ENCODE measurements around the gene DDR2. TPM values are rescaled to one million over a fixed set of nuclear protein-coding genes. Genes with fewer than 3 reads are reported as not detected.

DDR2 gene
- total RNA-seq, 2 experiments from 2014 or later, result 0.22 to 0.42 TPM

- Mint-ChIP-seq H3K4me3 (no peak overlapping the region), H3K27ac (no peak overlapping the region), H3K36me3 (ENCODE audit: low read depth) (no peaks in the 10 kb centered on the region), H3K27me3 (peaks cover 8% of the 10 kb centered on the region), H3K4me1 (ENCODE audit: low read depth) (no peaks in the 10 kb centered on the region), H3K9me3 (no peaks in the 10 kb centered on the region)
- TF ChIP-seq CTCF (IDR thresholded peaks at IDR 0.05), result no peak
- Histone ChIP-seq H3K36me3 (ENCODE audit: insufficient read depth, low read length) (no peaks in the 10 kb centered on the region), H3K27ac (ENCODE audit: low read depth in 1 of 2, low read length in 2 of 2) (no peak overlapping the region), H3K9me3 (ENCODE audit: control insufficient read depth in 1 of 2, insufficient read depth in 1 of 2, low read length in 2 of 2) (peaks cover 0 to 3% of the 10 kb centered on the region in 2 experiments), H3K27me3 (ENCODE audit: control insufficient read depth in 1 of 2, insufficient read depth in 2 of 2, low read length in 2 of 2) (no peaks in the 10 kb centered on the region), H3K4me1 (ENCODE audit: insufficient read depth, low read length) (no peaks in the 10 kb centered on the region), H3K4me3 (ENCODE audit: low read length) (no peak overlapping the region)
- POLR2A ChIA-PET, result no interaction called here
- DNase-seq, result no peak
- ATAC-seq (ENCODE audit: poor library complexity), result no peak
- CTCF ChIA-PET, result no interaction called here
- intact Hi-C loops (cut with DNase I, micrococcal nuclease), result no loop called here
Measured at GRCh38 chr1:162696286-162696862, 64.1 kb downstream of the DDR2 start.

DNA sequence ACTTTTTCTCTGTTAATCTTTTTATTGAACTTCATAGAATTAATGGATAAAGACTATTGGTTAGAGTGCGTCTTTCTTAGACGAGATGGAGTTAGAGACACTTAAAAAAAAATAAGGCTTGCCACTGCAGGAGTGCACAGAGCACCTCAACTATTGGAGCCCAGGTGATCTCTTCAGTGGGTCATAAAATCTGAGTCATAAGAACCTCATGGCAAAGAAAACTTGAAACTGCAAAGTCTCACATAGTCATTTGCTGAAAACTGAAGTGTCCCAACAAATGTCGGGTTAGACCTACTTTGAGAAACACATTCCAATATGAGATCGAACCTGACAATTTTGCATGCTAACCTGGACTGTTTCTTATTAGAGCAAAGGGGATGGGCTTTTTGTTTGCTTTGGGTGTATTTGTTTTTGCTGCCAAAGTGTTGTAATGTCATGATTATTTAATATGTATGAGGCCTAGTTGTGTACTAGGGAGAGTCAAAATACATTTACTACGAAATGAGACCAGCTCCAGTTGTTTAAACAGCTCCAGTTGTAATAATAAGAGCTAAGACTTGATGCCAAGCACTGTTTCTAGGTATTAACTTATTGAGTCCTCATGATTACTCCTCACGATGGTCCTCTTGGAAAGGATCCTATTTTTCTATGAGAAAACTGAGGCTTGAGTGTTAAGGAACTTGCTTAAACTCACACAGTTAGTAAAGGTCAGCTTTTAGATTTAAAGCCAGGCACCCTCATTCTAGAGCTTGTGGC is 65.1 kb downstream of the DDR2 start:
- no peak for DNase-seq
- Histone ChIP-seq H3K27ac (ENCODE audit: low read depth in 1 of 2, low read length in 2 of 2) (no peak overlapping the region), H3K4me1 (ENCODE audit: insufficient read depth, low read length) (no peaks in the 10 kb centered on the region), H3K36me3 (ENCODE audit: insufficient read depth, low read length) (no peaks in the 10 kb centered on the region), H3K9me3 (ENCODE audit: control insufficient read depth in 1 of 2, insufficient read depth in 1 of 2, low read length in 2 of 2) (peaks cover 0 to 3% of the 10 kb centered on the region in 2 experiments), H3K27me3 (ENCODE audit: control insufficient read depth in 1 of 2, insufficient read depth in 2 of 2, low read length in 2 of 2) (no peaks in the 10 kb centered on the region), H3K4me3 (ENCODE audit: low read length) (no peak overlapping the region)
- ChIA-PET CTCF (no interaction called here), POLR2A (no interaction called here)
- no peaks in the 10 kb centered on the region for H3K36me3 Mint-ChIP-seq (ENCODE audit: low read depth)
- no peaks in the 10 kb centered on the region for H3K9me3 Mint-ChIP-seq
- H3K4me1 Mint-ChIP-seq (ENCODE audit: low read depth), result no peaks in the 10 kb centered on the region
- H3K4me3 Mint-ChIP-seq, result no peak overlapping the region
- TF ChIP-seq CTCF (IDR thresholded peaks at IDR 0.05), result no peak
- no peak overlapping the region for H3K27ac Mint-ChIP-seq
- no peak for ATAC-seq (ENCODE audit: poor library complexity)
- H3K27me3 Mint-ChIP-seq, result peaks cover 4% of the 10 kb centered on the region
- intact Hi-C loops (cut with DNase I, micrococcal nuclease), result no loop called here

GRCh38 chr1:162699366-162699765 is 67.1 kb downstream of the DDR2 start:
- no peak overlapping the region for H3K27ac ChIP-seq (ENCODE audit: low read depth in 1 of 2, low read length in 2 of 2)
- no peaks in the 10 kb centered on the region for H3K27me3 ChIP-seq (ENCODE audit: control insufficient read depth in 1 of 2, insufficient read depth in 2 of 2, low read length in 2 of 2)
- no peak for TF ChIP-seq CTCF (IDR thresholded peaks at IDR 0.05)
- Mint-ChIP-seq H3K27ac (no peak overlapping the region), H3K4me1 (ENCODE audit: low read depth) (no peaks in the 10 kb centered on the region), H3K4me3 (no peak overlapping the region), H3K9me3 (no peaks in the 10 kb centered on the region), H3K36me3 (ENCODE audit: low read depth) (no peaks in the 10 kb centered on the region), H3K27me3 (no peaks in the 10 kb centered on the region)
- no peak overlapping the region for H3K4me3 ChIP-seq (ENCODE audit: low read length)
- peaks cover 0 to 3% of the 10 kb centered on the region in 2 experiments for H3K9me3 ChIP-seq (ENCODE audit: control insufficient read depth in 1 of 2, insufficient read depth in 1 of 2, low read length in 2 of 2)
- no peak for DNase-seq
- ChIA-PET CTCF (no interaction called here), POLR2A (no interaction called here)
- no peak for ATAC-seq (ENCODE audit: poor library complexity)
- H3K36me3 ChIP-seq (ENCODE audit: insufficient read depth, low read length), result no peaks in the 10 kb centered on the region
- intact Hi-C loops (cut with DNase I, micrococcal nuclease), result no loop called here
- no peaks in the 10 kb centered on the region for H3K4me1 ChIP-seq (ENCODE audit: insufficient read depth, low read length)

Data from CD4-positive, alpha-beta T cell (primary cell).